GM12874 (cell line): Measurements from ENCODE around the gene PPP1R12B.

ENCODE experiments used
- TF ChIP-seq, protein P1 (sequence below): IDR thresholded peaks from 2 replicates; pipeline ENCODE4 v1.5.1; 2011; ENCODE audit warnings: low read depth, mild to moderate bottlenecking, control low read depth, low read length, moderate library complexity; ENCODE audit not compliant: insufficient read depth

The PPP1R12B gene

DNA sequence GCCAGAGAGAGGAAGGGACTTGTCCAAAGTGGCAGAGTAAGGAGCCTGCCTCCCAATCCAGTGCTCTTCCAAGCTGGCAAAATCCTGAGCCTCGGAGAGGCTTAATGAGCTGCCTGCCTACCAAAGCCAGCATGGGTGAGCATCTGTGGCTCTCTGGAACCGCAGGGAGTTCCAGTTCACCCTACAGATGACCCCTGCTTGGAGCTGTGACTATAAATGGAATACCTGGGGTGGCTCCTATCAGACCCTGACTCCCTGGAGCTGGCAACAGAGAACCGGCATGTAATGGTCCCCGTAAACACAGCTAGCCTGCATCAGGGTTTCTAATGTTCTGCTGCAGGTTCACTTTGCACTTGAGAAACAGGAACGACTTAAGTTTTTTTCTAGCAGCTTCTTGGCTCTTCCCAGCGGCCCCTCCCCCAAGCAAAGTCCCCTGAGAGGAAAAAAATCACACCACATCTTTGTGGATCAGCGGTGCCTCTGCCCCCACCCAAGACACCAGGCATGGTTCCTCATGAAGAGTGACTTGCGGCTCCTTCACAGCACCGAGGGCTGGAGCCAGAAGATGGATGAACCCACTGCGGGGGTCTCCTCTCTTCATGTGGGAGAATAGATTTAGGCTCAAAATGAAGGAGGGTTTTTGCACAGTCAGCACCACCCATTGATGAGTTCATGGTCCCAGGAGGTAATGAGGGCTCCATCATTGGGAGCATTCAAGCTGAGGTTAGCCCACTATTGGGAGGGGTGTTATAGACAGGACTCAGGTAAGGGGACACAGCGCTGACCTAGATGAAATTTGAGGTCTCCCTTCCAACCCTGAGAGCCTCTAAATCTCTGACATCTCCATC is 282.8 kb downstream of the PPP1R12B start:
- TF ChIP-seq, protein P1, sequence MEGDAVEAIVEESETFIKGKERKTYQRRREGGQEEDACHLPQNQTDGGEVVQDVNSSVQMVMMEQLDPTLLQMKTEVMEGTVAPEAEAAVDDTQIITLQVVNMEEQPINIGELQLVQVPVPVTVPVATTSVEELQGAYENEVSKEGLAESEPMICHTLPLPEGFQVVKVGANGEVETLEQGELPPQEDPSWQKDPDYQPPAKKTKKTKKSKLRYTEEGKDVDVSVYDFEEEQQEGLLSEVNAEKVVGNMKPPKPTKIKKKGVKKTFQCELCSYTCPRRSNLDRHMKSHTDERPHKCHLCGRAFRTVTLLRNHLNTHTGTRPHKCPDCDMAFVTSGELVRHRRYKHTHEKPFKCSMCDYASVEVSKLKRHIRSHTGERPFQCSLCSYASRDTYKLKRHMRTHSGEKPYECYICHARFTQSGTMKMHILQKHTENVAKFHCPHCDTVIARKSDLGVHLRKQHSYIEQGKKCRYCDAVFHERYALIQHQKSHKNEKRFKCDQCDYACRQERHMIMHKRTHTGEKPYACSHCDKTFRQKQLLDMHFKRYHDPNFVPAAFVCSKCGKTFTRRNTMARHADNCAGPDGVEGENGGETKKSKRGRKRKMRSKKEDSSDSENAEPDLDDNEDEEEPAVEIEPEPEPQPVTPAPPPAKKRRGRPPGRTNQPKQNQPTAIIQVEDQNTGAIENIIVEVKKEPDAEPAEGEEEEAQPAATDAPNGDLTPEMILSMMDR: no peak

DNA sequence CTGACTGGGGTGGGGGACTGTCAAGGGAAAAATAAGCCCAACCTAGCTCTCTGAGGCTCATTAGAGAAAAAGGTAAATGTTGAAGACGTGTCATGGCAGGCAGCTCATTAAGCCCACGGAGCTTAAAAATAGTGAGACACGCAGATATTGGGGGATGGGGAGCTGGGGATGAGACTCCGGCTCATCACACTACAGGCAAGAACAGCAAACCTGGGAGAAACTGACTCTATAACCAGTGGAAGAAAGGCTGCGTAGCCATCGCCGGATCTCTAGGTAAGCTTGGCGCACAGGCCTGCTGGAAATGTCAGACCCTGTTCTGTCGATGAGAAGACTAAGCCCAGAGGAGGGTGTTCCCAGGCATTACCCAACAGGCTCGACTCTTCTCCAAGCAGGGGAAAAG is 283.7 kb downstream of the PPP1R12B start:
- TF ChIP-seq, protein P1: no peak

DNA sequence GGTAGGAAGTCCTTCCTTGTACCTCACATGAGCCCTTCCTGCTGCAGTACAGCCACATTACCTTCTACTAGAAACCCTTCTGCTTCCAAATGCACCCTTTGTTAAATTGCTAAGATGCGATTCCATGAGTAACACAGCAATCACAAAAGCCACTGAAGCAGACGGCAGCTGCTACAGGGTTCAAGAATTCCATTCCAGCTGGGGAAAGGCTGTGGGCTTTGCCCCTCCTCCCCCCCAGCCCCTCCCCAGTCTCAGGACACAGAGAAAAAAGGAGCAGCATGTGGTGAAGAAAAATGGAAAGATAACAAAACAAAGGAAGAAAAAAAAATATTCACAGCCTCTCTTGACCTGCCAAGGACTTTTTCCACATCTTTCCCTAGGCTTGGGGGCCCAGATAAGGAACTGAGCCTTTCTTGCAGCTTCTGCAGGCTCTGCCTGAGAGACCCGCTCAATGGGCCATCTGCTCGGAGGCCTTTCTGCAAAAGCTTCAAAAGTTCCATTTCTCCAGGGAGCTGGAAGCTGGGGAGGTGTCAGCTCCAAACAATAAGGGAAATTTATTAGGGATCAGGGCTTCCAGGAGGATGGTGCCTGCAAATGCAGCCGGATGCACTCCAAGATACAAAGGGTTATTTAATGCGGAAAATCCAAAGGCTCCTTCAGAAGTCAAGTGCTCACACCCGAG is 289.7 kb downstream of the PPP1R12B start:
- TF ChIP-seq, protein P1: no peak

DNA sequence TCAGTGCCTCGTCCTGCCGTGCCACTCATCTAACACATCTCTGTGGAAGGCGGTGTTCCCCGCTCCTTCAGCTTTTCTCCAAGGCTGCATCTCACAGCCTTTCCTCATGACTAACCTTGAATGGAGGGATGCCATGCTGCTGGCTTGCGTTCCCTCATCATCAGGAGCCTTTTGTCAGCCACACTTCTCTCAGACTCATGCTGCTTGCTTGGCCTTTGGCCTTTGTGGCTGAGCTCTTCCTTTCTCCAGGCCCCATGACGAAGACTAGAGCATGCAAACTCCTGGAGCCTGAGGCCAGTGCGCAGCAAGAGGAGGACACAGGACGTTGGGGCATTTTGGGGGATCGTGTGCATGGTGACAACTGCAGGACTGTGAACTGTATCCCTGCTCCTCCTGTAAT is 291.0 kb downstream of the PPP1R12B start:
- TF ChIP-seq, protein P1: no peak

DNA sequence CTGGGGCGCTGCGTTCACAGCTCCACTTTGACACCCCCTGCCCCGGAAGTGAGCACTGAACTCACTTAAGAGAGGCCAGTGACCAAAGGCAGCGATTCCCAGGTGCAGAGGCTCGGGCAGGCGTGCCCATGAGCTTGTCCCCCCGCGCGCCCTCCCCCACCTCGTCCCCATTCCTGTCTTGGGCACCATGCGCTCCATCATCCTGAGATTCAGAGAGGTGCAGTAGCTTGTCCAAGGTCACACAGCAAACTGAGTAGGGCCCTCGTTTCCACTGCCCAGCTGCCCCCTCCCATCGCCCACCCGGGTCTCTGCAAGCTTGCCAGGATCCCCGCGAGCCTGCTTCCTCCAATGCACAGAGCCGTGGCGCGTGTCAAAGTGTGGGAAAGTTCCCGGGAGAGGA is 293.7 kb downstream of the PPP1R12B start:
- TF ChIP-seq, protein P1: no peak
